ENCODE data around the gene ERG.

GRCh38 chr21:38351961-38352521, 146.2 kb downstream of the ERG start:
- TF ChIP-seq CTCF (IDR thresholded peaks at IDR 0.05) (no peak), POLR2A (IDR thresholded peaks at IDR 0.05) (no peak)

Measured in Peyer's patch (tissue), 4 donors.